Eye (tissue), 1 donor: Measurements from ENCODE around the gene SLC35B1.
"Not testable (repeated sequence)": the region's sequence is repeated elsewhere in the genome, so short reads cannot be mapped to it uniquely, and the experiment has no call there.

Experiments used
- DNase-seq: peaks from one replicate; pipeline ENCODE4 v3.0.0-alpha.2; 2015

The SLC35B1 gene

GRCh38 chr17:49734515-49735490 is 27.0 kb upstream of the SLC35B1 start:
- no peak for DNase-seq

- no peak for DNase-seq
Observed at GRCh38 chr17:49731435-49731831, 23.7 kb upstream of the SLC35B1 start.

- no peak for DNase-seq
Observed at GRCh38 chr17:49730785-49731434, 23.1 kb upstream of the SLC35B1 start.

- DNase-seq: no peak
Observed at GRCh38 chr17:49730078-49730784, 22.5 kb upstream of the SLC35B1 start.

- no peak for DNase-seq
Observed at GRCh38 chr17:49729069-49729468, 21.3 kb upstream of the SLC35B1 start.

GRCh38 chr17:49728425-49728824 is 20.7 kb upstream of the SLC35B1 start:
- DNase-seq: no peak

GRCh38 chr17:49727380-49727779 is 19.6 kb upstream of the SLC35B1 start:
- peak; percentile 19 for DNase-seq

- DNase-seq: no peak
Observed at GRCh38 chr17:49725452-49726130, 17.8 kb upstream of the SLC35B1 start.

GRCh38 chr17:49724552-49724951 is 16.8 kb upstream of the SLC35B1 start:
- DNase-seq: not testable (repeated sequence)

- DNase-seq: peak; percentile 64
Observed at GRCh38 chr17:49723423-49723822, 15.7 kb upstream of the SLC35B1 start.

- no peak for DNase-seq
Observed at GRCh38 chr17:49722066-49722465, 14.3 kb upstream of the SLC35B1 start.

GRCh38 chr17:49717371-49717861 is 9.7 kb upstream of the SLC35B1 start:
- DNase-seq: no peak

GRCh38 chr17:49716668-49717364 is 9.1 kb upstream of the SLC35B1 start:
- DNase-seq: no peak

GRCh38 chr17:49715717-49716279 is 8.0 kb upstream of the SLC35B1 start:
- no peak for DNase-seq

- no peak for DNase-seq
Observed at GRCh38 chr17:49715216-49715615, 7.5 kb upstream of the SLC35B1 start.

GRCh38 chr17:49708515-49709183 is 885 bp upstream of the SLC35B1 start:
- DNase-seq: no peak

- no peak for DNase-seq
Observed at GRCh38 chr17:49707246-49707607, 537 bp downstream of the SLC35B1 start.

- no peak for DNase-seq
Observed at GRCh38 chr17:49705254-49705653, 2.5 kb downstream of the SLC35B1 start.

- DNase-seq: no peak
Observed at GRCh38 chr17:49703557-49704277, 4.0 kb downstream of the SLC35B1 start.

GRCh38 chr17:49700960-49701359 is 6.8 kb downstream of the SLC35B1 start:
- no peak for DNase-seq
